ENCODE results near the gene FBLN7. TPM values are rescaled to one million over a fixed set of nuclear protein-coding genes. Genes with fewer than 3 reads are reported as not detected.

Gene FBLN7
- total and polyA plus RNA-seq, 2 experiments from 2014 or later: 1.6 to 1.7 TPM

DNA sequence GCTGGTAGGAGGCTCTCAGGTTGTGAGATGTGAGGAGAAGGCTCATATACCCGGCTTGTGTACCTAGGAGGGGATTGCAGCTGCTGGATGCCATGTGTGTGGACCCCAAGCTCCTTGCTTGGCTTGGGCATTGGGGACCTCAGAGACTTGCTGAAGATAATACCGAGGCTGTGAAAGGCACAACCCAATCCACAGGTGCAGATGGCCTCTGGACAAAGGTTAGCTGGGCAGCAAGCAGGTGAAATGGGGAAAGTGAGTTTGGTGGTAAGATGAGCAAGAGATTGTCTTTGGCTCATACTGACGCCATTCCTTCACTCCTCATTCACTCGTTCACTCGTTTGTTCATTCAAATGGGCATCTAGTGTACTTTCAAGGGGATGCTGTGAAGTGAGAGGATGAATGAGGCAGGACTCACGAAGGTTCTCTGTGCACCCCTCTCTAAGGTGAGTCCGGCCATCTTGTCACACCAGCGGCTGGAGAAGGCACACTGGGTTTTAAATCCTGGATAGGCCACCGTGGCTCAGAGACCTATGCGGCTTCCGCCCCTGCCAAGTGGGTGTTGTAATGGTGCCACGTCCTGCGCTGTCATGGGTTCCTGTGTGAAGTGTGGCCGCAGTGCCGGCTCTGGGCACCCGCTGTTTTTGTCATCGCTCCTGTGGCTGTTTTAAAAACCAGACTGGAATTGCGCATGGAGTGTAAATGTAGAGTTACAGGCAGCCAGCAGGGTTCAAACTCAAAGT is 13.7 kb downstream of the FBLN7 start:
- H3K27me3 ChIP-seq: no peaks in the 10 kb centered on the region
- no peak overlapping the region for H2AFZ ChIP-seq
- 94% methylated on average over 18 of the region's 18 CpGs for WGBS (ENCODE audit: low lambda C conversion rate, missing lambda C conversion rate)
- no peaks in the 10 kb centered on the region for H3K4me1 ChIP-seq (ENCODE audit: insufficient read depth)
- no peaks in the 10 kb centered on the region for H3K9me2 ChIP-seq (replicated peaks; ENCODE audit: insufficient read depth)
- TF ChIP-seq, protein P1, sequence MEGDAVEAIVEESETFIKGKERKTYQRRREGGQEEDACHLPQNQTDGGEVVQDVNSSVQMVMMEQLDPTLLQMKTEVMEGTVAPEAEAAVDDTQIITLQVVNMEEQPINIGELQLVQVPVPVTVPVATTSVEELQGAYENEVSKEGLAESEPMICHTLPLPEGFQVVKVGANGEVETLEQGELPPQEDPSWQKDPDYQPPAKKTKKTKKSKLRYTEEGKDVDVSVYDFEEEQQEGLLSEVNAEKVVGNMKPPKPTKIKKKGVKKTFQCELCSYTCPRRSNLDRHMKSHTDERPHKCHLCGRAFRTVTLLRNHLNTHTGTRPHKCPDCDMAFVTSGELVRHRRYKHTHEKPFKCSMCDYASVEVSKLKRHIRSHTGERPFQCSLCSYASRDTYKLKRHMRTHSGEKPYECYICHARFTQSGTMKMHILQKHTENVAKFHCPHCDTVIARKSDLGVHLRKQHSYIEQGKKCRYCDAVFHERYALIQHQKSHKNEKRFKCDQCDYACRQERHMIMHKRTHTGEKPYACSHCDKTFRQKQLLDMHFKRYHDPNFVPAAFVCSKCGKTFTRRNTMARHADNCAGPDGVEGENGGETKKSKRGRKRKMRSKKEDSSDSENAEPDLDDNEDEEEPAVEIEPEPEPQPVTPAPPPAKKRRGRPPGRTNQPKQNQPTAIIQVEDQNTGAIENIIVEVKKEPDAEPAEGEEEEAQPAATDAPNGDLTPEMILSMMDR (IDR thresholded peaks at IDR 0.05; ENCODE audit: poor library complexity): no peak
- TF ChIP-seq EZH2phosphoT487 (IDR thresholded peaks at IDR 0.05; ENCODE audit: low read depth, severe bottlenecking, unreplicated experiment): no peak
- no peak for TF ChIP-seq EZH2 (IDR thresholded peaks at IDR 0.05; ENCODE audit: borderline replicate concordance)
- H3K4me2 ChIP-seq: no peak overlapping the region
- no peak overlapping the region for H3K4me3 ChIP-seq
- no peaks in the 10 kb centered on the region for H3K9me3 ChIP-seq (ENCODE audit: low read depth)
- no peaks in the 10 kb centered on the region for H3K79me2 ChIP-seq
- H3K27ac ChIP-seq: no peak overlapping the region
- H3K36me3 ChIP-seq (replicated peaks; ENCODE audit: insufficient read depth, low read depth): no peaks in the 10 kb centered on the region
- H4K20me1 ChIP-seq (ENCODE audit: insufficient read depth, poor library complexity, severe bottlenecking): no peaks in the 10 kb centered on the region
- no peak for DNase-seq (ENCODE audit: low spot score)

DNA sequence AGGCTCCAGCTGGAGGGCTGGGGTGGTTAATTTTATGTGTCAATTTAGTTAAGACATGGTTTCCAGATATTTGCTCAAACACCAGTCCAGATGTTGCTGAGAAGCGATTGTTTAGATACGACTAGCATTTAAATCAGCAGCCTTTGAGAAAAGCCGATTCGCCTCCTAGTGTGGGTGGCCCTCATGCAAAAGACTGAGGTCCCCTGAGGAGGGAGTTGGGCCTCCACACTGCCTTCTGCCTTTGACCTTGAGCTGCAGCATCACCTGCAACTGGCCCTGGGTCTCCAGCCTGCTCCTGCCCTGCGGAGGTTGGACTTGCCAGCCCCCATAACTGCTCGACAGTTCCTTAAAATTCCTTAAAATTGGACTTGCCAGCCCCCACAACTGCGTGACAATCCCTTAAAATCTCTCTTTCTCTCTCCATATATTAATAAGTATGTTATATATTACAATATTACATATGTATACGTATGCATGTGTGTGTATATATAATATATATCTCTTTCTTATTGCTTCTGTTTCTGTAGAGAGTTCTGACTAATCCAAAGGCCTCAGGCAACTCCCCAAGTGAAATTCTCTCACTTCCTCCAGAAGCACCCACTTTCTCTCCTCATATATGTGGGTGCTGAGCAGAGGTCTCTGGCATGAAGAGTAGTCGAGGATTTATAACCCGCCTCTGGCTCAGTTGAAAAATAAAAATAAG is 14.4 kb downstream of the FBLN7 start:
- Histone ChIP-seq H3K27ac (no peak overlapping the region), H3K27me3 (no peaks in the 10 kb centered on the region), H4K20me1 (ENCODE audit: insufficient read depth, poor library complexity, severe bottlenecking) (no peaks in the 10 kb centered on the region), H3K4me2 (no peak overlapping the region), H3K9me2 (replicated peaks; ENCODE audit: insufficient read depth) (no peaks in the 10 kb centered on the region), H2AFZ (no peak overlapping the region), H3K36me3 (replicated peaks; ENCODE audit: insufficient read depth, low read depth) (no peaks in the 10 kb centered on the region), H3K4me3 (no peak overlapping the region), H3K9me3 (ENCODE audit: low read depth) (no peaks in the 10 kb centered on the region), H3K4me1 (ENCODE audit: insufficient read depth) (no peaks in the 10 kb centered on the region), H3K79me2 (no peaks in the 10 kb centered on the region)
- WGBS (ENCODE audit: low lambda C conversion rate, missing lambda C conversion rate): 95% methylated on average over 10 of the region's 10 CpGs
- TF ChIP-seq, protein P1 (IDR thresholded peaks at IDR 0.05; ENCODE audit: poor library complexity): no peak
- TF ChIP-seq EZH2 (IDR thresholded peaks at IDR 0.05; ENCODE audit: borderline replicate concordance) (no peak), EZH2phosphoT487 (IDR thresholded peaks at IDR 0.05; ENCODE audit: low read depth, severe bottlenecking, unreplicated experiment) (no peak)
- no peak for DNase-seq (ENCODE audit: low spot score)

DNA sequence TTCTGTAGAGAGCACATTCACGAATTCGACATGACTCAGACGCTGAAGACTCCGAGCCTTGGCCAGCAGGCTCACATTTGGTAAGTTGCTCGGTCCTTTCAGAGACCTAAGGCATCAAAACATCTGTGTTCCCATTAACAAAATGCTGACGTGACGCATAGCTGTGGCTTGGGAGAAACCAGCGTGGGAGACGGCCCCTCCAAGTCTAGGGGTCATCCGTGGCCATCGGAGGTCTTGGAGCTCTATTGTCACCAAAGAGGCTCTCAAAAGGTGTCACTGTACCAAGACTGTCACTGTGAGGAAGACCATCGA is 14.9 kb downstream of the FBLN7 start:
- no peak overlapping the region for H3K27ac ChIP-seq
- no peaks in the 10 kb centered on the region for H3K79me2 ChIP-seq
- no peaks in the 10 kb centered on the region for H4K20me1 ChIP-seq (ENCODE audit: insufficient read depth, poor library complexity, severe bottlenecking)
- H3K4me2 ChIP-seq: no peak overlapping the region
- H3K4me1 ChIP-seq (ENCODE audit: insufficient read depth): no peaks in the 10 kb centered on the region
- no peak for DNase-seq (ENCODE audit: low spot score)
- no peak overlapping the region for H3K4me3 ChIP-seq
- H3K9me3 ChIP-seq (ENCODE audit: low read depth): no peaks in the 10 kb centered on the region
- no peaks in the 10 kb centered on the region for H3K36me3 ChIP-seq (replicated peaks; ENCODE audit: insufficient read depth, low read depth)
- WGBS (ENCODE audit: low lambda C conversion rate, missing lambda C conversion rate): 95% methylated on average over 12 of the region's 12 CpGs
- H3K9me2 ChIP-seq (replicated peaks; ENCODE audit: insufficient read depth): no peaks in the 10 kb centered on the region
- H3K27me3 ChIP-seq: no peaks in the 10 kb centered on the region
- H2AFZ ChIP-seq: no peak overlapping the region
- TF ChIP-seq EZH2phosphoT487 (IDR thresholded peaks at IDR 0.05; ENCODE audit: low read depth, severe bottlenecking, unreplicated experiment): no peak
- TF ChIP-seq, protein P1 (IDR thresholded peaks at IDR 0.05; ENCODE audit: poor library complexity): no peak
- TF ChIP-seq EZH2 (IDR thresholded peaks at IDR 0.05; ENCODE audit: borderline replicate concordance): no peak

Data from hepatocyte (in vitro differentiated cells).